ENCODE data around the gene HOXA11.

DNA sequence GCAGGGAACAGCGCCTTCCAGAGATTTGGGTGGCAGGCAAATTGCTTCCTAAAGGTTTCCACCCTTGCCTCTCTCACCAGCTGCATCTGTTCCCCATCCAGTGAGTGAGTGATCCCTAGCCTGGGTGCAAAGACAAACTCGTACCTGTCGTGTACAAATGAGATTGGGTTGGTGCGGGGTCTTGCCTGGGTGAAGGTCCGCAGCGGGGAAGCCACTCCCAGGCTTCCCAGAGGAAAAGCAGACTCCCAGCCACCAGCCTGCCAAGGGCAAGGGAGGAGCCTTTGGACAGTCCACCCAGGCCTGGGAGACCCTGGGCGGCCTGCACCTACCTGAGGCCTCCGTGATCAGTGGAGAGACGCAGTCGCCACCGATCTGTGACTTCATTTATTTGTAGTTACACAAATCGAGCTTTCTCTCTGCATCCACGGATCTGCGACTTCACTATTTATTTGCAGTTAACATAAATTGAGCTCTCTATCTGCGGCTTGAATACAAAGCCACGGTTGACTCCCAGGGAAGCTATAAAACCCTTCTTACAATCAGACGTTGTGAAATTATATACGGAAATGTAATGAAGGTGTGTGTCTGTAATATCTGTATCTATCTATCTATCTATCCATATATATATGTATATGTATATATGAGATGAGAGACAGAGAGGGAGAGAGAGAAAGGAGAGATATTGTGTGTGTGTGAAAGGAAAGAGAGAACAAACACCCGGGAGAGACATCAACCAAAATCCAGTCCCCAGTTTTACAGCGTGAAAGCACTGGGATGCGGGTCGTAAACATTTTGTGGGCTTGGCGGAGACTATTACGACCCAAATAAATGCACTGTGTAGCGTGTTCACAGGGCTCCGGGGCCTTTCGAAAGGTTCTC is 25.5 kb downstream of the HOXA11 start:
- TF ChIP-seq, protein P1, sequence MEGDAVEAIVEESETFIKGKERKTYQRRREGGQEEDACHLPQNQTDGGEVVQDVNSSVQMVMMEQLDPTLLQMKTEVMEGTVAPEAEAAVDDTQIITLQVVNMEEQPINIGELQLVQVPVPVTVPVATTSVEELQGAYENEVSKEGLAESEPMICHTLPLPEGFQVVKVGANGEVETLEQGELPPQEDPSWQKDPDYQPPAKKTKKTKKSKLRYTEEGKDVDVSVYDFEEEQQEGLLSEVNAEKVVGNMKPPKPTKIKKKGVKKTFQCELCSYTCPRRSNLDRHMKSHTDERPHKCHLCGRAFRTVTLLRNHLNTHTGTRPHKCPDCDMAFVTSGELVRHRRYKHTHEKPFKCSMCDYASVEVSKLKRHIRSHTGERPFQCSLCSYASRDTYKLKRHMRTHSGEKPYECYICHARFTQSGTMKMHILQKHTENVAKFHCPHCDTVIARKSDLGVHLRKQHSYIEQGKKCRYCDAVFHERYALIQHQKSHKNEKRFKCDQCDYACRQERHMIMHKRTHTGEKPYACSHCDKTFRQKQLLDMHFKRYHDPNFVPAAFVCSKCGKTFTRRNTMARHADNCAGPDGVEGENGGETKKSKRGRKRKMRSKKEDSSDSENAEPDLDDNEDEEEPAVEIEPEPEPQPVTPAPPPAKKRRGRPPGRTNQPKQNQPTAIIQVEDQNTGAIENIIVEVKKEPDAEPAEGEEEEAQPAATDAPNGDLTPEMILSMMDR (IDR thresholded peaks at IDR 0.05; ENCODE audit: low read depth, low read length, missing input control) = no peak
- no peak for TF ChIP-seq RAD21 (IDR thresholded peaks at IDR 0.05)
- TF ChIP-seq RXRA (IDR thresholded peaks at IDR 0.05) = no peak
- TF ChIP-seq, protein P2, sequence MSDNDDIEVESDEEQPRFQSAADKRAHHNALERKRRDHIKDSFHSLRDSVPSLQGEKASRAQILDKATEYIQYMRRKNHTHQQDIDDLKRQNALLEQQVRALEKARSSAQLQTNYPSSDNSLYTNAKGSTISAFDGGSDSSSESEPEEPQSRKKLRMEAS (IDR thresholded peaks at IDR 0.05) = no peak
- TF ChIP-seq, protein P3, sequence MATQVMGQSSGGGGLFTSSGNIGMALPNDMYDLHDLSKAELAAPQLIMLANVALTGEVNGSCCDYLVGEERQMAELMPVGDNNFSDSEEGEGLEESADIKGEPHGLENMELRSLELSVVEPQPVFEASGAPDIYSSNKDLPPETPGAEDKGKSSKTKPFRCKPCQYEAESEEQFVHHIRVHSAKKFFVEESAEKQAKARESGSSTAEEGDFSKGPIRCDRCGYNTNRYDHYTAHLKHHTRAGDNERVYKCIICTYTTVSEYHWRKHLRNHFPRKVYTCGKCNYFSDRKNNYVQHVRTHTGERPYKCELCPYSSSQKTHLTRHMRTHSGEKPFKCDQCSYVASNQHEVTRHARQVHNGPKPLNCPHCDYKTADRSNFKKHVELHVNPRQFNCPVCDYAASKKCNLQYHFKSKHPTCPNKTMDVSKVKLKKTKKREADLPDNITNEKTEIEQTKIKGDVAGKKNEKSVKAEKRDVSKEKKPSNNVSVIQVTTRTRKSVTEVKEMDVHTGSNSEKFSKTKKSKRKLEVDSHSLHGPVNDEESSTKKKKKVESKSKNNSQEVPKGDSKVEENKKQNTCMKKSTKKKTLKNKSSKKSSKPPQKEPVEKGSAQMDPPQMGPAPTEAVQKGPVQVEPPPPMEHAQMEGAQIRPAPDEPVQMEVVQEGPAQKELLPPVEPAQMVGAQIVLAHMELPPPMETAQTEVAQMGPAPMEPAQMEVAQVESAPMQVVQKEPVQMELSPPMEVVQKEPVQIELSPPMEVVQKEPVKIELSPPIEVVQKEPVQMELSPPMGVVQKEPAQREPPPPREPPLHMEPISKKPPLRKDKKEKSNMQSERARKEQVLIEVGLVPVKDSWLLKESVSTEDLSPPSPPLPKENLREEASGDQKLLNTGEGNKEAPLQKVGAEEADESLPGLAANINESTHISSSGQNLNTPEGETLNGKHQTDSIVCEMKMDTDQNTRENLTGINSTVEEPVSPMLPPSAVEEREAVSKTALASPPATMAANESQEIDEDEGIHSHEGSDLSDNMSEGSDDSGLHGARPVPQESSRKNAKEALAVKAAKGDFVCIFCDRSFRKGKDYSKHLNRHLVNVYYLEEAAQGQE (IDR thresholded peaks at IDR 0.05) = no peak
- no peak for TF ChIP-seq FOXA2 (IDR thresholded peaks at IDR 0.05)
